GM19455 (cell line): Measurements from ENCODE around the gene ENTR1.
A peak's percentile ranks its signal among the peaks of the same experiment; 100 is the strongest.

Experiments
- ATAC-seq: cut with Tn5 transposase; IDR thresholded peaks from one replicate; pipeline ENCODE4 v1.9.1; 2021; ENCODE audit not compliant: unreplicated experiment

ENTR1 gene

DNA sequence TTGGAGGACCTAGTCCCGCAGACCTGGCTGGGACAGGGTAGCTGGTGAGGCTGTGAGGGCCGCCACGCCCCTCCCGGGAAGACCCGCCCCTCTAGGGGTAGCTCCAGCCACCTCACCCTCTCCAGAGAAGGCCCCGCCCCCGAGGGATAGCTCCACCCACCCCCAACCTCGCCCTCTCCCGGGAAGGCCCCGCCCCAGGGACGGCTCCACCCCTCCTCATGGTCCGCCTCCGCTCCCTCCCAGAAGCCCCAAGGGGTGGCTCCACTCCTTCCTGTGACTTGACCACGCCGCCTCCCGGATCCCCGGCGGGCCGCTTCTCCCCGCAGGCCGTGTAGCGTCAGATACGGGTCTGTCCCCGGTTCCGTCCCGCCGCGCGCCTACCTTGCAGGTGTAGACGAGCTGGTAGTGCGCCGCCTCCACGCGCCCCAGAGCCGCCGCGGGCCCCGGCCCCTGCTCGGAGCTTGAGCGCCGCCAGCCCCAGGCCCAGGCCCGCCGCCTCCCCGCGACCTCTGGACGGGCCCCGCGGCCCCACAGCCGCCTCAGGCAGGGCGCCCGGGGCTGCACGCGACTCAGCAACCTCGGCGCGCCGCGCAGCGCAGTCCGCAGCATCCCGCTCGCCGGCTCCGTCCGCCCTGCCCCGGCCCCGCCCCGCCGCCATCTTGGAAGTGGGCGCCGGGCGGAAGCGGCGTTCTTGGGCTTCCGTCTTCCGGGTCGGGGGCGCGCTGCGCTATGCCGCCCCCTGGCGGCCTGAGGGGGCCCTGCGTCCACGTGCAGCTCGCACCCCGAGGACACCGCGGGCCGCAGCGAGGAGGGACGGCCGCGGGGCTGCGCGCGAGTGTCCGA lies 47.1 kb downstream of the ENTR1 start, which contains the start of gene DNLZ:
DNLZ (minus strand) TSS at position 639 of the 843 bp plus-strand sequence; CDS start at position 609, 30 bp downstream.
- peak; percentile 77 for ATAC-seq

DNA sequence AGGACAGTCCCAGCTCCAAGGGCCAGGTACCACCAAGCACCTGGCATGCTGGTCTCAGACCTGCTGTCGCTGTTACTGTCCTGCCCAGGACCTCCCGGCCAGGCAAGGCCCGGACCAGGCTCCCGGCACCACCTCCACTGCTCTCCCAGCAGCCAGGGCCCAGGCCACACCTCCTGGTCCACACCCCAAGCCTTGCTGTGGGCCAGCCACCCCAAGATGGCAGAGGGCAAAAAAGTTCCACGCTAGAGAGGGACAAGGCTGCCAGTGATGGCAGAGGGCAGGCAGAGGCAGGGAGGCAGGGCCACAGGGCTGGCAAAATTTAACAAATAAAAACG lies 48.0 kb downstream of the ENTR1 start:
- ATAC-seq = no peak

DNA sequence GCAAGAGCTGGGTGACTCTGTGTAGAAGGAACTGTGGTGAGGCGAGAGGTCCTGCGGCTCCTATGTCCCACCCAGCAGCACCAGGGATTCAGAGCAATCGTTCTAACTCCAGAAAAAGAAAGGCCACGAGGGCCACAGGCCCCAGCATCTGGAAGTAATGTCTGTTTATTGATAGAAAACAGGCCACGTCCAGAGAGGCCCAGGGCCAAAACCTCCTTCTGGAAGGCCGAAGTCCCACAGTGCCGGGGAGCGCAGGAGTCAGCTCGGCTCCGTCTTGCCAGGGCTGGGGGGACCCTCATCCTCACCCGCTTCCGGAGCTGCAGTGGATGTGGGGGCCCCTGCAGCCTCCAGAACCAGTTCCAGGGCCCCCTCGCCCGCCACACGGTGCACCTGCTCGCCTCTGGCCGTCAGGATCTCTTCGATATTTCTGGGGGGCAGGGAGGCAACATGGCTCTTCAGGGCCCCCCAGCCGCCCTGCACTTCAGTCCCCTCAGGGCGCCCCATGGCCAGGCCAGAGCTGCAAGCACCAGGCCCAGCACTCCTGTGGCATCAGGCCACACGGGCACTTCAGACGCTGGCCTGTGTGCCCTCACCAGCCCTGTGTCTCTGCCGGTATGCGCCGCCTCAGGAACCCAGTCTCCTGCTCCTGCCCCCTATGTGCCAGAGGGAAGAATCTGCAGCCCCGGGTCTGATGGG lies 48.5 kb downstream of the ENTR1 start:
- ATAC-seq = no peak

DNA sequence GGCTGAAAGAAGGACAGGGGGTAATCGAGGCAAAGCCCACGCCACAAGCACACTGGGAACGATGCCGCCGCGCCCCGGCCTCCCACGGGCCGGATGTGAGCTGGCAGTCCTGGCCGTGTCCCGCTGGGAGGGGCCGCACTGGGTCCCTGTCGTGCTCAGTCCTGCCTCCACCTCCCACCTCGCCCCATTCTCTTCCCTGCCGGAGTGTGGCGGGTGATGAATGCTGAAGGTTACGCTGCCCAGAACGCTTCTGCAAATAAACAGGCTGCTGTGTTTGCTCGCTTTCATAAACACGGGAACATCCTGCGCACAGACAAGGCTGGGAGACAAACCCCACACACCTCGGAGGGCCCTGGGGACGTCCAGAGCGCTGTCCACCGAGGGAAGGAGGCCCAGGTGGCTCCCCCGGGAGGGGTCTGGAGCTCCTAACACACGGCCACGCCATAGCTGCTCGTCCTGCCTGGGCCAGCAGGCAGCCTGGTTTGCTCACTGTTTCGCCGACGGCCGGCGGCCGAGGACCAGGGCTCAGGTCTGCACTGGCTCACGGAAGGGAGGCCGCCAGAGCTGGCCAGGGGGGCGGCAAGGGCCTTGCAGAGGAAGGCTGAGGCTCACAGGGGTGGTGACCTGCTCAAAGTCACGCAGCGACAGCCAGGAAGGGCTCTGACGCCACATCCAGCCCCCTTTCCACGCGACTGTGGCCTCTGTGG lies 49.2 kb downstream of the ENTR1 start:
- no peak for ATAC-seq

DNA sequence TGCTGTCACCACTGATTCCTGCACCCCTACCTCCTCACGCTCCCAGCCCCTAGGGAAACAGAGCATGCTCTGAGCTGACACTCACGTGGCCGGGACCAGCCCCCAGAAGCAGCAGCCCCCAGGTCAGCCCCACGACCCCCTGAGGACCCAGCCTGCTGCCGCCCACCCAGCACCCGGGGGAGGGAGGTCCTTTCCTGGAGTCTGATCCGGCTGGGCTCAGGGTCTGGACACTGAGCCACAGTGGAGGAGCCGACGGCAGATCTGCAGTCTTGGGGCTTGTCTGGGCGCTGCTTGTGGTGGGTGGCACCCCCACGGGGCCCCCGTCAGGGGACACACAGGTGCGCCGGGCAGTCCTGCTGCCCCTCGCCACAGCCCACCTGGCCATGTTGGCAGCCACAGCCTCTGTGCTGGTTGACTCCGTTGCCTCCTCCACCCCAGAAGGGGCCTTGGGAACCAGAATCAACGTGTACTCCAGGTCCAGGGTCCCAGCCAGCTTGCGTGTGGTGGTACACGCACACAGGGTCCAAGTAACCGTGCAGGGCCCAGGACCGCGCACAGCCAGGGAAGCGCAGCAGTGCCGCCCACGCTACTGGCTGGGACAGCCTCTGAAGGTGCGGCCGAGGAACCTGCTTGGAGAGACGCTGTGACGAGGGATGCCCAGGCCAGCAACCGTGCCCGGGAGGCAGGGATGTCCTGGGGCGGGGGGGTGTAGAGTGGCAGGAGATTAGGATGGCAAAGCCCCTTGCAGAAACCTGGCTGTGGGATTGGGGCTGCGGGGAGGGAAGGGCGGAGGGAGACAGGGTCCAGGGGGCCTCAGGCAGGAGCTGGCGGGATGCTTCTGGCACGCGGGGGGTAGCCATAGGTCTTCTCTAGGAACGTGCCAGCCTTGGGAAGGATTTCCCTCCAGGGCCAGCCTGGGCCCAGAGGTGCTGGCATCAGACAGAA lies 50.4 kb downstream of the ENTR1 start:
- no peak for ATAC-seq

DNA sequence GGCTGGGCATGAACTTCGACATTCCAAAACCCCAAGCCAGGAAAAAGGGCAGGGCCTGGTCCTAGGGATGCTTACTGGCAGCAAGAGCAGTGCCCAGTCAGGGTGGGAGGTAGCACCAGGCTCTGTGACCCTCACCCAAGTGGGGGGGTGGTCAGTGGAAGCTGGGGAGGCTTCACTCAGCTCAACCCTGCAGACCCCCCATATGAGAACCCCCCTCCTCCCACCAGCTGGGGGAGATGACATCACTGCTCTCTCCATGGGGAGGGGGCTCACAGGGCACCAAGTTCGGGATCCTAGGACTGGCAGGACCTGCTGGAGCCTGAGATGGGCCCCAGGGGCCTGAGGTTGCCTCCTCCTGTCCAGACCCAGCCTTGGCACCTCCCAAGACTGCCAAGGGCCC lies 51.5 kb downstream of the ENTR1 start:
- ATAC-seq = no peak

DNA sequence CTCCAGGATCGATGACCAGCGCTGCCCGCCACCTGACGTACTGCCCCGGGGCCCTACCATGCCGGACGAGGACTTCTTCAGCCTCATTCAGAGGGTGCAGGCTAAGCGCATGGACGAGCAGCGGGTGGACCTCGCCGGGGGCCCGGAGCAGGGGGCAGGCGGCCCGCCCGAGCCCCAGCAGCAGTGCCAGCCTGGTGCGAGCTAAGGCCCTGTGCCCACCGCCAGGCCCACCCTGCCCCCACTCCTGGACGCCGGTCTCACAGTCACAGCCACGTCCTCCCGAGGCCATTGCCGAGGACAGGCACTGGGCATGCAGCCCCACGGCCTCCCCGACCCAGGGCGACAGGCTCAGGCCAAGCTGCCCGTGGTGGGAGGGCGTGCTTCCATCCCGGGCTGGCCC lies 52.4 kb downstream of the ENTR1 start:
- no peak for ATAC-seq

DNA sequence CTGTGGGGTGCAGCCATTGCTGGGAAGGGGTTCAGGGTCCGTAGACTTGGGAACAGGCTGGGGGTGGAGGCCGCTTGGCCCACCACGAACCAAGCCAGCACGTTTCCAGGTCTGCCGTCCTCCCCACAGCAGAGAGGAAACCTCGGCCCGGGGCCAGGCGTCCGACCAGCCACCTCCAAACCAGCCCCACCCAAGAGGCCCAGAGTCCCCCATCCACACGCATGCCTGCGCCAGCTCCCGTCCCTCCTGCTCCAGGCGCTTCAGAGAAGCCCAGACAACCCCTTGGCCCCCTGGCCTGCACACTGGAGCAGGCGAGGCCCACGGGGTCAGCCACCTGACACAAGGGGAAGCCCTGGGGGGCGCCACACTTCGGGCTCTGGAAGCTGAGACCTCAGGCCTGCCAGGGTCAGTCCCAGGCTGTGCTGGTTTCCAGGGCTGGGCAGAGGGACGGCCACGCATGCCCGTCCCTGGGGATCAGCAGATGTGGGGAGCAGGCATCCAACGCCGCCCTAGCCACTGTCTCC lies 53.1 kb downstream of the ENTR1 start:
- ATAC-seq = no peak

DNA sequence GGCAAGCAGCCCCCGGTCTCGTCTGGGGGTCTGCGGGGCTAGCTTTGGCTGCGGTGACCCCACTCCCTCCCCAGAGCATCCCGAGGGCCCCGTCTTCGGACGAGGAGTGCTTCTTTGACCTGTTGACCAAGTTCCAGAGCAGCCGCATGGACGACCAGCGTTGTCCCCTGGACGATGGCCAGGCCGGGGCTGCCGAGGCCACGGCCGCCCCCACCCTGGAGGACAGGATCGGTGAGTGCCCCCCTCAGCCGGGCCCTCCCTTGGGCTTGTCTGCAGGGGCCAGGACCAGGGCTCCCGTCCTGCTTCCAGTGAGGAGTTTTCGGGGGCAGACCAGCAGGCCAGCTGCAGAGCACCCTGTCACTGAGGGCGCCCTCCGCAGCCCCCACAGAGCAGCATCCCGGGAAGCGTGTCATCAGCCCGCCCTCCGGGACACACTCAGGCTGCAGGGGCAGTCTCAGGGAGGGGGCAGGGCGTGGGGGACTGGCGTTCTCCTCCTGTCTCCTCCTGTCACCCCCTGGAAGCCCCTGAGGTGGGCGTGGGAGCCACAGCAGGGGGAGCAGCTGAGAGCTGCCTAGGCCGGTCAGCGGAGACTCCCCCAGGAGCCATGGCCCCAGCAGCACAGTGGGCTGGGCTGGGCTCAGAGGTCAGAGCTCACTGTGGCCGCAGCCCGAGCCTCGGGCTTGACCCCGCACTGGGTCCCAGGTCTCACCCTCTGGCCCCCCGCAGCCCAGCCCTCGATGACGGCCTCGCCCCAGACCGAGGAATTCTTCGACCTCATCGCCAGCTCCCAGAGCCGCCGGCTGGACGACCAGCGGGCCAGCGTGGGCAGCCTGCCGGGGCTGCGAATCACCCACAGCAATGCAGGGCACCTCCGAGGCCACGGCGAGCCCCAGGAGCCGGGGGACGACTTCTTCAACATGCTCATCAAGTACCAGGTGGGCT lies 54.5 kb downstream of the ENTR1 start:
- no peak for ATAC-seq

DNA sequence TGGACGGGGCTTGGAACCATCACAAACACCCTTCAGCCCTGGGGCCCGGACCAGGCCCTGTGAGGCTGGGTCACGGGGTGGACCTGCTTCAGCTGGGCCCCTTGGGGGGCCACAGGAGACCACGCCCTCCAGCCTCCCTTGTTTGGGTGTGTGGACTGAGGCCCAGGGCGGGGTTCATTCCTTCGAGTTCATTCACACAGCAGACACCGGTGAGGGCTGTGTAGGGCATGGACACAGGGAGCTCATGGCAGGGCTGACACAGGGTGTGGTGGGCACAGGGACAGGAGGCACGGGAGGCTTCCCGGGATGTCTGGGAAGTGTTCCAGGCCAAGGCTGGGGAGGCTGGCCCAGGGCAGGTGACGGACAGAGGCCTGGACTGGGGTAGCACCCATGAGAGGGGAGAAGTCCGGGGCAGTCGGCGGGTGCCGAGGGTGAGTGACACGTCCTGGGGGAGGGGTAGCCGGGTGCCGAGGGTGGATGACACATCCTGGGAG lies 55.8 kb downstream of the ENTR1 start:
- no peak for ATAC-seq

DNA sequence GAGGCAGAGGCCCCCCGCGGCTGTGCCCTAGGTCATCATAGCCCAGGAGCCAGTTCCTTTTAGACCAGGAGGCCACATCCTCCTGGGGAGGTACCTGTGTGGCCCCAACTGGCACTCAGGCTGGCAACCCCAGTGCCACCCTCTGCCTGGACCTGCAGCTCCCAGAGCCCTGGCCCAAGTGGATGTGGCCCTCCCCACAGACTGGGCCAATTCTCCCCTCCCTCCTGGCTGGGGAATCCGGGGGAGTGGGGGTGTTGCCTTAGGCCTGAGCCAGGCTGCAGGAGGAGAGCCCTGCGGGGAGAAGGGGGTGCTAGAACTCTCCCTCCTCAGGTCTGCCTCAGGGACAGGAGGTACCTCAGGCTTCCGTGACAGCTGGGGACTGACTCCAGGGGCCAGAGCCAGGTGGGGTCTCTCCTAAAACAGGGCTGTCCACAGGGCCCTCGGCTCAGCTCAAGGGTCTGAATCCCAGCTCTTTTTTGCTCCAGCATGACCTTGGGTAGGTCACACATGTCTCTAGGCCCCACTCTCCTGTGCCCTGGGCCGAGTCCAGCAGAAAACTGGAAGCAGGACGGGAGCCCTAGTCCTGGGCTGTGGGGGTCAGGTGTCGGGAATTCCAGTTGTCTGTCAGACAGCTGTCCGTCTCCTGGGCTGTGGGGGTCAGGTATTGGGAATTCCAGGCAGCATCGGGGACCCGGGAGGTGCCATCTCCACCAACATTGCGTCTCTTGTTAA lies 56.5 kb downstream of the ENTR1 start:
- ATAC-seq = no peak

DNA sequence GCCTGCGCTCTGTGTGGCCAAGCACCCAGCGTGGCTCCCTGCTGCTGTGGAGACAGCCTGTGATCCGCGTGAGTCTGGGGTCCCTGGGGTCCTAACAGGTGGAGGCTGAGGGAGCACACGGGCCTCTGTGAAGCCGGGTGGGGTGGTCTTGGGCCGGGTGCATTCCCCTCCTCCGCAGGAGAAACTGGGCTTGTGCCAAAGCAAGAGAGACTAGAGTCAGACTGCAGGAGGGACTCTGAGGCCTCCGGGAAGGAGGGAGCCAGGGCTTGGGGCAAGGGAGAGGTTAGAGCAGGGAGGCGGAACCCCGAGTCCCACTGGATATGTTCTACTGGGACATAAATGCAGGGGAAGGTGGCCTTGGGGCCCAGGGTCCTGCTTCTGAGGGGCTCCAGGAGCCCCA lies 57.3 kb downstream of the ENTR1 start:
- ATAC-seq = no peak

DNA sequence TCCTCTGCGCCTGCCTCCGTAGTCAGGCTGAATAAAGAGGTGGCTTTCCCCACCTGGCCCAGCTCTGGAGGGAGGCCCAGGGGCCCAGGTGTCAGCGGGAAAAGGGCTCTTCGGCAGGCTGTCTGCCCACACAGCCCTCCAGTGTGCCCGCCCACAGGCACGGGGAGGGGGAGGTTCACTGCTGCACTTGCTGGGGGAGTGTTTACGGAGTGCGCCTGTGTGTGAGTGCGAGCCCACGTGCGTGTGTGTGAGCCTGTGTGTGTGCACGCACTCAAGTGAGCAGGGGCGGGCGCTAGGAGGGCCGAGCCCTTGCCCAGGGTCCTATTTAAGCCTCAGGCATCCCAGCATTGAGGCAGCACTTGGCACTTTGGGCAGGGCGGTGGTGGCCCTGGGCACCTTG lies 57.7 kb downstream of the ENTR1 start:
- no peak for ATAC-seq
